Spleen (tissue), 11 donors: Measurements from ENCODE around the gene AQP3. TPM values are rescaled to one million over a fixed set of nuclear protein-coding genes. Genes with fewer than 3 reads are reported as not detected.

Experiments
- DNase-seq: peaks from one replicate; pipeline ENCODE4 v3.0.0-alpha.2; 2020
- H3K27ac ChIP-seq, 8 donors: fragments of 200-600 bp; sonication (generic) in 7 of 8; 1 replicate in 4 of 8; 2 replicates in 4 of 8; pipeline versions ENCODE4 v1.5.0 to v1.8.0; 2016 to 2021; ENCODE audit warnings: inconsistent platforms in 4 of 8, mild to moderate bottlenecking in 4 of 8, moderate library complexity in 1 of 8
- H3K27me3 ChIP-seq, 7 donors: fragments of 200-600 bp; sonication (generic) in 6 of 7; replicated peaks in 1 of 7; 1 replicate in 4 of 7; 2 replicates in 3 of 7; pipeline versions ENCODE4 v1.5.0 to v1.8.0; 2016 to 2021; ENCODE audit warnings: inconsistent platforms in 3 of 7, mild to moderate bottlenecking in 1 of 7
- H3K36me3 ChIP-seq, 6 donors: fragments of 200-600 bp; sonication (generic) in 5 of 6; 1 replicate in 4 of 6; 2 replicates in 2 of 6; pipeline versions ENCODE4 v1.5.0 to v1.8.0; 2016 to 2021; ENCODE audit warnings: inconsistent platforms in 2 of 6
- H3K4me1 ChIP-seq, 6 donors: fragments of 200-600 bp; sonication (generic) in 5 of 6; 1 replicate in 3 of 6; 2 replicates in 3 of 6; pipeline versions ENCODE4 v1.5.0 to v1.8.0; 2016 to 2021; ENCODE audit warnings: inconsistent platforms in 3 of 6
- H3K4me3 ChIP-seq, 8 donors: fragments of 200-600 bp; sonication (generic) in 7 of 8; 1 replicate in 4 of 8; 2 replicates in 4 of 8; pipeline versions ENCODE4 v1.5.0 to v1.8.0; 2016 to 2021; ENCODE audit warnings: inconsistent platforms in 4 of 8, mild to moderate bottlenecking in 4 of 8, moderate library complexity in 2 of 8
- H3K9me3 ChIP-seq, 8 donors: fragments of 200-600 bp; sonication (generic) in 7 of 8; 1 replicate in 4 of 8; 2 replicates in 4 of 8; pipeline versions ENCODE4 v1.5.0 to v1.8.0; 2016 to 2021; ENCODE audit warnings: inconsistent platforms in 4 of 8
- POLR2A ChIP-seq, 3 donors: fragments of 450-650 bp; IDR thresholded peaks; one replicate each; pipeline ENCODE4 v1.5.1; 2017; ENCODE audit warnings: antibody characterized with exemption in 3 of 3, mild to moderate bottlenecking in 1 of 3
- POLR2AphosphoS5 ChIP-seq, 3 donors: sonication (generic); formaldehyde crosslinking; IDR thresholded peaks; one replicate each; pipeline ENCODE4 v1.5.1; 2017; ENCODE audit warnings: antibody characterized with exemption in 3 of 3
- WGBS, 5 donors: extraction: QIAGEN DNeasy Blood & Tissue Kit in 3 of 5; methylation state at CpG; one replicate each; pipeline versions ENCODE4 v1.1.5 to v1.1.7; 2013 to 2018; 5-methylcytosine and 5-hydroxymethylcytosine counted together
- intact Hi-C: fragments of 100-400 bp; cut with DNase I; formaldehyde crosslinking; loops from one replicate; pipeline ENCODE4 v1.15.0; 2023; ENCODE audit warnings: low total_unique reads
- polyA plus RNA-seq, 3 donors: library from polyadenylated mRNA; stranded (reverse); fragments of 200-250 nt; gene quantifications; one replicate each; pipeline ENCODE4 v1.2.1, GENCODE V29; 2013
- total RNA-seq, 7 donors: library from RNA; depleted of rRNA in 3 of 7; stranded (reverse); fragments of >200 nt in 3 of 7; fragmentation: NEBNext Ultra II Directional in 4 of 7; extraction: Animal tissue kit (Norgen Biotek cat#: 25700) in 4 of 7; gene quantifications; one replicate each; pipeline versions ENCODE4 v1.1.0 to v1.2.1, GENCODE V29; 2016 to 2021
- TF ChIP-seq, protein P1 (sequence below), 11 experiments: fragments of 200-600 bp in 7 of 11; fragments of 450-650 bp in 4 of 11; sonication (generic) in 4 of 11; IDR thresholded peaks in 8 of 11; conservative IDR thresholded peaks in 3 of 11; 1 replicate in 7 of 11; 2 replicates in 4 of 11; pipeline versions ENCODE4 v1.4.0 to v1.8.0; 2016 to 2021; ENCODE audit warnings: antibody characterized with exemption in 11 of 11, inconsistent platforms in 4 of 11, mild to moderate bottlenecking in 1 of 11
- donor health status: healthy with polysubstance abuse.
- donor health status: DM: no; HTN: no; CAD: no; lungs with moderate emphysema.
- donor health status: DM: no; HTN: no; CAD: no.
- donor health status: Bipolar disorder and iron deficiency.
- donor health status: healthy.
- donor health status: DM: no; HTN: no; CAD: no.
- donor health status: DM: yes; HTN: yes; CAD: no.

Gene AQP3
- total and polyA plus RNA-seq, 10 donors: 5.0 to 251 (median 90.7) TPM

DNA sequence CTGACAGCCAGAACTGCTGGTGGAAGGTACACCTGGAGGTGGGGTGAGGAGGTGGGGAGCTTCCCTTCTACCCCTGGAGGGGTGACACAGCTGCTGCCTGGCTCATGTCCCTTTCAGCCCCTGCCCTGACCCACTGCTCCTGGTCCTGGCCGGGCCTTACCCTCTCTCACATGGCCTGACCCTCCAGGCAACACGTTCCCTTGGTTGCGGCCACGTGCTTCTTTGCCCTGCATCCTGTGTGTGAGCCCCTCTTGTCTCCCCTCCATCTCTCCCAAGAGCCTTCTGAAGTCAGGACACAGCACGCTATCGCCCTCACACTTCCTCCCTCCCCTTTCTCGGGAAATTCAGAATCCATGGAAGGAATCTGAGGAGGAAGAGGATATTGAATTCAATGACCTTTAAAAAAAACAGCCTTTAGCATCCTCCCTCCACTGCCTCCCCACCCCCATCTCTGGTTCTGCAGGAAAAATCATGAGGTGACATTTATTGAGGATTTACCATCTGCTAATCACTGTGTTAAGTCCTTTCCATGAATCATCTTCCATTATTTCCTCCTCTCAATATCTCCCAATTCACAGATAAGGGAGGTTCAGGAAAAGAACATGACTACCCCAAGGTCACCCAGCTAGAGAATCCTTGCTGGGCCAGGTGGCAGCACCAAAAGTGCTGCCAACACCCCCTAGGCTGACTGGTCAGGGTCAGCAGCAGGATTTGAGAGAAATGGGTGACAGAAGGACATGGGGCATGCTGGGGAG lies 8.3 kb downstream of the AQP3 start:
- Histone ChIP-seq H3K4me1 (peaks cover 3 to 72% (median 32%) of the 10 kb centered on the region in 6 donors), H3K4me3 (no peak overlapping the region), H3K9me3 (no peaks in the 10 kb centered on the region), H3K36me3 (peaks cover 0 to 37% (median 11%) of the 10 kb centered on the region in 6 donors), H3K27ac (peak overlapping the region in 7 of 8 donors; percentile 32 to 81 (median 68)), H3K27me3 (no peaks in the 10 kb centered on the region)
- no peak for TF ChIP-seq POLR2A (IDR thresholded peaks at IDR 0.05)
- peak in 2 of 3 donors; percentile 28 to 40 for TF ChIP-seq POLR2AphosphoS5 (IDR thresholded peaks at IDR 0.05)
- TF ChIP-seq, protein P1, sequence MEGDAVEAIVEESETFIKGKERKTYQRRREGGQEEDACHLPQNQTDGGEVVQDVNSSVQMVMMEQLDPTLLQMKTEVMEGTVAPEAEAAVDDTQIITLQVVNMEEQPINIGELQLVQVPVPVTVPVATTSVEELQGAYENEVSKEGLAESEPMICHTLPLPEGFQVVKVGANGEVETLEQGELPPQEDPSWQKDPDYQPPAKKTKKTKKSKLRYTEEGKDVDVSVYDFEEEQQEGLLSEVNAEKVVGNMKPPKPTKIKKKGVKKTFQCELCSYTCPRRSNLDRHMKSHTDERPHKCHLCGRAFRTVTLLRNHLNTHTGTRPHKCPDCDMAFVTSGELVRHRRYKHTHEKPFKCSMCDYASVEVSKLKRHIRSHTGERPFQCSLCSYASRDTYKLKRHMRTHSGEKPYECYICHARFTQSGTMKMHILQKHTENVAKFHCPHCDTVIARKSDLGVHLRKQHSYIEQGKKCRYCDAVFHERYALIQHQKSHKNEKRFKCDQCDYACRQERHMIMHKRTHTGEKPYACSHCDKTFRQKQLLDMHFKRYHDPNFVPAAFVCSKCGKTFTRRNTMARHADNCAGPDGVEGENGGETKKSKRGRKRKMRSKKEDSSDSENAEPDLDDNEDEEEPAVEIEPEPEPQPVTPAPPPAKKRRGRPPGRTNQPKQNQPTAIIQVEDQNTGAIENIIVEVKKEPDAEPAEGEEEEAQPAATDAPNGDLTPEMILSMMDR (IDR thresholded peaks at IDR 0.05 in 8 of 11, conservative IDR thresholded peaks at IDR 0.05 in 3 of 11): no peak
- intact Hi-C loops: no loop called here
- no peak for DNase-seq
- 57 to 83% (median 66%) methylated on average over 7 of the region's 7 CpGs for WGBS, 5 donors

DNA sequence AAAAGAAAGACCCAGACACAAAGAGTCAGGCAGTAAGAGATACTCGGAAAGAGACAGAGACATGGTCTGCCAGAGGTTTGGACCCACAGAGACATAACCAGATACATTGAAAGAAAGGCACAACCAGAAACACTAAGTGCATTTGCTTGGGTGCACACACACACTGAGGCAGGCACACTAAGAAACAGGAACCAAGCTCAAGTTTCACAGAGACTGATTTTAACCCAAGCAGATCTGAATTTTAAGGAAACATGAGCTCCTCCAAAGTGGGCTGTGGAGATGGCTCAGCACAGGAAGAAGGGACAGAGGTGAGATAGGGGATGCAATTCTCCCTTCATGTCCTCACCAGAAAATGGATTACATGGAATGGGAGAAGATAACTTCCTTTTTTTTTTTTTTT lies 9.5 kb downstream of the AQP3 start:
- peak overlapping the region in 1 of 8 donors; percentile 9 for H3K27ac ChIP-seq
- no peaks in the 10 kb centered on the region for H3K27me3 ChIP-seq
- no peak overlapping the region for H3K4me3 ChIP-seq
- TF ChIP-seq POLR2AphosphoS5 (IDR thresholded peaks at IDR 0.05): no peak
- no peak for TF ChIP-seq POLR2A (IDR thresholded peaks at IDR 0.05)
- TF ChIP-seq, protein P1 (IDR thresholded peaks at IDR 0.05 in 8 of 11, conservative IDR thresholded peaks at IDR 0.05 in 3 of 11): no peak
- peaks cover 0 to 60% (median 26%) of the 10 kb centered on the region in 6 donors for H3K4me1 ChIP-seq
- intact Hi-C loops: no loop called here
- 81 to 100% (median 90%) methylated on average over 1 of the region's 1 CpG for WGBS, 5 donors
- DNase-seq: no peak
- H3K9me3 ChIP-seq: no peaks in the 10 kb centered on the region
- peaks cover 0 to 25% (median 9%) of the 10 kb centered on the region in 6 donors for H3K36me3 ChIP-seq

DNA sequence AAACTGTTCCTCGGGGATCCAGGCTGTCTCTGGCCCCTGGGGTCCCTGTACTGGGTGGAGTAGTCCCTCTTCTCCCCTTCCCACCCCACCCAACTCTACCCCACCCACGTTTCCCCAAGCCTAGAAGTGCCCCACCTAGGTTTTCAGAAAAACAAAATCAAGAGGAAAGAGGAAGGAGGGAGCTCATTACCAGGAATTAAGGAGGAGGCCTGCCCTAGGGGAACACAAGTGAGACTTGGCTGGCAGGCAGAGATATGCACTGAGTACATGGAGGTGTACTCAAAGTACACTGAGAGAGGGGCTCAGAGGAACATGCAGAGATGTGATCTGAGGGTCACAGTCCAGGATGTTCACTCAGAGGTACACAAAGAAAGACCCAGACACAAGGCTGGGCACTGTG lies 10.2 kb downstream of the AQP3 start:
- Histone ChIP-seq H3K27ac (peak overlapping the region in 2 of 8 donors; percentile 8 to 34), H3K27me3 (no peaks in the 10 kb centered on the region), H3K9me3 (no peaks in the 10 kb centered on the region), H3K4me3 (no peak overlapping the region), H3K4me1 (peaks cover 0 to 53% (median 23%) of the 10 kb centered on the region in 6 donors), H3K36me3 (peaks cover 0 to 18% (median 5%) of the 10 kb centered on the region in 6 donors)
- intact Hi-C loops: no loop called here
- DNase-seq: no peak
- no peak for TF ChIP-seq POLR2AphosphoS5 (IDR thresholded peaks at IDR 0.05)
- TF ChIP-seq, protein P1 (IDR thresholded peaks at IDR 0.05 in 8 of 11, conservative IDR thresholded peaks at IDR 0.05 in 3 of 11): no peak
- no peak for TF ChIP-seq POLR2A (IDR thresholded peaks at IDR 0.05)
- WGBS, 5 donors: 36 to 61% (median 38%) methylated on average over 2 of the region's 2 CpGs

DNA sequence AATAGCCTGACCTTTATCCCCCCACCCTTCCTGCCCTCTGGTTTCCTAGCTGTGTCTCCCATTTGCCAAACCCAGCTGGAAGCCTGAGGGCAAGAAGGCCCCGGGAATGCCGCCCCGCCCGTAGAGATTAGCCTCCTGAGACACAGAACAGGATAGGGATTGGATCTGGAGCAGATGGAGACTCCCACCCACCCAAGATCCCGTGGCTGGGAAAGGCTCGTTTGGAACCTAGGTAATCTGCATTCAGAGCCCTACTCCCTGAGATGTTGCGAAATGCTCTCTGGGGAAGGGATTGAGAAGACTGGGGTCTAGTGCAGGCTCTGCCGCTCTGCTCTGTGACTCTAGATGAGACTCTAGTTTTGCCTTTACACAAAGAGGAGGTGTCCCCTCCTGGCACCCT lies 10.9 kb downstream of the AQP3 start:
- no peaks in the 10 kb centered on the region for H3K9me3 ChIP-seq
- TF ChIP-seq POLR2AphosphoS5 (IDR thresholded peaks at IDR 0.05) (no peak), POLR2A (IDR thresholded peaks at IDR 0.05) (no peak)
- TF ChIP-seq, protein P1 (IDR thresholded peaks at IDR 0.05 in 8 of 11, conservative IDR thresholded peaks at IDR 0.05 in 3 of 11): no peak
- H3K27ac ChIP-seq: peak overlapping the region in 2 of 8 donors; percentile 8 to 34
- intact Hi-C loops: no loop called here
- peaks cover 0 to 11% (median under 1%) of the 10 kb centered on the region in 6 donors for H3K36me3 ChIP-seq
- 68 to 82% (median 76%) methylated on average over 8 of the region's 8 CpGs for WGBS, 5 donors
- no peaks in the 10 kb centered on the region for H3K27me3 ChIP-seq
- peaks cover 0 to 46% (median 20%) of the 10 kb centered on the region in 6 donors for H3K4me1 ChIP-seq
- DNase-seq: no peak
- H3K4me3 ChIP-seq: no peak overlapping the region
